ENCODE results near the gene MC4R.

GRCh38 chr18:60389314-60389713 is 16.7 kb upstream of the MC4R start:
- TF ChIP-seq, protein P1, sequence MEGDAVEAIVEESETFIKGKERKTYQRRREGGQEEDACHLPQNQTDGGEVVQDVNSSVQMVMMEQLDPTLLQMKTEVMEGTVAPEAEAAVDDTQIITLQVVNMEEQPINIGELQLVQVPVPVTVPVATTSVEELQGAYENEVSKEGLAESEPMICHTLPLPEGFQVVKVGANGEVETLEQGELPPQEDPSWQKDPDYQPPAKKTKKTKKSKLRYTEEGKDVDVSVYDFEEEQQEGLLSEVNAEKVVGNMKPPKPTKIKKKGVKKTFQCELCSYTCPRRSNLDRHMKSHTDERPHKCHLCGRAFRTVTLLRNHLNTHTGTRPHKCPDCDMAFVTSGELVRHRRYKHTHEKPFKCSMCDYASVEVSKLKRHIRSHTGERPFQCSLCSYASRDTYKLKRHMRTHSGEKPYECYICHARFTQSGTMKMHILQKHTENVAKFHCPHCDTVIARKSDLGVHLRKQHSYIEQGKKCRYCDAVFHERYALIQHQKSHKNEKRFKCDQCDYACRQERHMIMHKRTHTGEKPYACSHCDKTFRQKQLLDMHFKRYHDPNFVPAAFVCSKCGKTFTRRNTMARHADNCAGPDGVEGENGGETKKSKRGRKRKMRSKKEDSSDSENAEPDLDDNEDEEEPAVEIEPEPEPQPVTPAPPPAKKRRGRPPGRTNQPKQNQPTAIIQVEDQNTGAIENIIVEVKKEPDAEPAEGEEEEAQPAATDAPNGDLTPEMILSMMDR (IDR thresholded peaks at IDR 0.05), result no peak
- no peak for TF ChIP-seq POLR2A (IDR thresholded peaks at IDR 0.05)
